Trophoblast cell (in vitro differentiated cells and primary cell): ENCODE data around the gene CT45A9. TPM values are rescaled to one million over a fixed set of nuclear protein-coding genes. Genes with fewer than 3 reads are reported as not detected.
"Not testable (repeated sequence)": the region's sequence is repeated elsewhere in the genome, so short reads cannot be mapped to it uniquely, and the experiment has no call there.

Source experiments
- DNase-seq, 2 donors: peaks; one replicate each; pipeline ENCODE4 v3.0.0-alpha.2; 2016
- H2AFZ ChIP-seq: 2 replicates; pipeline ENCODE4 v1.6.1; 2013; ENCODE audit warnings: low read length, moderate library complexity, mild to moderate bottlenecking; ENCODE audit not compliant: insufficient read depth, poor library complexity
- H2AK5ac ChIP-seq: 2 replicates; pipeline ENCODE4 v1.6.1; 2013; ENCODE audit warnings: mild to moderate bottlenecking, low read length
- H2BK120ac ChIP-seq: 2 replicates; pipeline ENCODE4 v1.6.1; 2013; ENCODE audit warnings: low read length, mild to moderate bottlenecking, moderate library complexity; ENCODE audit not compliant: insufficient read depth, poor library complexity
- H2BK12ac ChIP-seq: 2 replicates; pipeline ENCODE4 v1.6.1; 2013; ENCODE audit warnings: mild to moderate bottlenecking, low read length, moderate library complexity
- H2BK5ac ChIP-seq: 2 replicates; pipeline ENCODE4 v1.6.1; 2013; ENCODE audit warnings: low read length, low read depth, moderate library complexity, mild to moderate bottlenecking; ENCODE audit not compliant: poor library complexity
- H3K14ac ChIP-seq: 2 replicates; pipeline ENCODE4 v1.6.1; 2013; ENCODE audit warnings: mild to moderate bottlenecking, low read length
- H3K18ac ChIP-seq: 2 replicates; pipeline ENCODE4 v1.6.1; 2013; ENCODE audit warnings: mild to moderate bottlenecking, low read length
- H3K23ac ChIP-seq: 2 replicates; pipeline ENCODE4 v1.6.1; 2013; ENCODE audit warnings: low read length
- H3K27ac ChIP-seq: 2 replicates; pipeline ENCODE4 v1.5.1; 2013; ENCODE audit warnings: low read depth, mild to moderate bottlenecking, inconsistent platforms, low read length, moderate library complexity
- H3K27me3 ChIP-seq: 2 replicates; pipeline ENCODE4 v1.6.1; 2013; ENCODE audit warnings: inconsistent platforms, mild to moderate bottlenecking, low read length, moderate library complexity; ENCODE audit not compliant: insufficient read depth
- H3K36me3 ChIP-seq, 2 experiments: 1 replicate in 1 of 2; 2 replicates in 1 of 2; pipeline ENCODE4 v1.6.1; 2013; ENCODE audit warnings: low read length in 2 of 2, mild to moderate bottlenecking in 2 of 2, moderate library complexity in 1 of 2; ENCODE audit not compliant: insufficient read depth in 2 of 2, control insufficient read depth in 1 of 2
- H3K4ac ChIP-seq: 2 replicates; pipeline ENCODE4 v1.6.1; 2013; ENCODE audit warnings: low read depth, mild to moderate bottlenecking, low read length, moderate library complexity
- H3K4me1 ChIP-seq, 2 experiments: 1 replicate in 1 of 2; 2 replicates in 1 of 2; pipeline ENCODE4 v1.6.1; 2013; ENCODE audit warnings: low read length in 2 of 2, mild to moderate bottlenecking in 2 of 2, moderate library complexity in 1 of 2; ENCODE audit not compliant: insufficient read depth in 2 of 2, control insufficient read depth in 1 of 2
- H3K4me2 ChIP-seq: 2 replicates; pipeline ENCODE4 v1.6.1; 2013; ENCODE audit warnings: inconsistent platforms, mild to moderate bottlenecking, low read length, moderate library complexity
- H3K4me3 ChIP-seq: 2 replicates; pipeline ENCODE4 v1.5.1; 2013; ENCODE audit warnings: mild to moderate bottlenecking, low read depth, low read length, inconsistent platforms
- H3K79me1 ChIP-seq: one replicate; pipeline ENCODE4 v1.6.1; 2013; ENCODE audit warnings: low read length
- H3K79me2 ChIP-seq: 2 replicates; pipeline ENCODE4 v1.6.1; 2013; ENCODE audit warnings: low read length, mild to moderate bottlenecking; ENCODE audit not compliant: control insufficient read depth, insufficient read depth, poor library complexity
- H3K9ac ChIP-seq: 2 replicates; pipeline ENCODE4 v1.6.1; 2013; ENCODE audit warnings: mild to moderate bottlenecking, low read length
- H3K9me3 ChIP-seq: 2 replicates; pipeline ENCODE4 v1.6.1; 2013; ENCODE audit warnings: low read depth, mild to moderate bottlenecking, control low read depth, inconsistent platforms, low read length; ENCODE audit not compliant: insufficient read depth
- H4K12ac ChIP-seq: 2 replicates; pipeline ENCODE4 v1.6.1; 2013; ENCODE audit warnings: low read depth, mild to moderate bottlenecking, low read length, moderate library complexity
- H4K8ac ChIP-seq: 2 replicates; pipeline ENCODE4 v1.6.1; 2013; ENCODE audit warnings: low read depth, mild to moderate bottlenecking, low read length, moderate library complexity
- H4K91ac ChIP-seq: one replicate; pipeline ENCODE4 v1.6.1; 2013; ENCODE audit warnings: low read depth, mild to moderate bottlenecking, low read length, moderate library complexity
- WGBS: extraction: QIAGEN DNeasy Blood & Tissue Kit; methylation state at CpG from one replicate; pipeline ENCODE4 v1.1.7; 2013; ENCODE audit warnings: missing lambda C conversion rate; ENCODE audit not compliant: insufficient read length, insufficient coverage; ENCODE audit errors: extremely low coverage; 5-methylcytosine and 5-hydroxymethylcytosine counted together
- polyA plus RNA-seq: library from polyadenylated mRNA; stranded (reverse); fragments of 200-250 nt; gene quantifications from 2 replicates; pipeline ENCODE4 v1.2.3, GENCODE V29; 2013

CT45A9 gene
- not detected in 2 replicates for polyA plus RNA-seq

DNA sequence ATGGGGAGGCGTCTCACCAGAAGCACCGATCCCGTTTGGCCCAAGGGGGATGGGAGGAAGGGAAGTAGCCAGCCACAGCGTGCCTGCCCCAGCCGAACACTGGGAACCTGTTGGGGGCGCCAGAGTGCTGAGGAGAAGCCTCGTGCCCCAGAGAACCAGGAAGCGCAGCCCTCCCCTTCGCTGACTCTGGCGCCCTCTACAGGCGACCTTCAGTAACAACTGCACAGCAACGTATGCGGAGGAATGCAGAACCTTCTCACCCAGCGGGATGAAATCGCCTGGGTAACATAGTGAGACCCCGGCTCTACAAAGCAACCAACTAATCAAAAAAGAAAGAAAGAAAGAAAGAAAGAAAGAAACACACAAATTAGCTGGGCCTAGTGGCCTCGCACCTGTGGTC, at the start of gene CT45A9:
Gene CT45A9, minus strand, starts transcription at position 101 of the 400 bp plus-strand sequence. CDS start 3,751 bp downstream, outside the sequence.
- not testable (repeated sequence) for H3K9me3 ChIP-seq, H3K14ac ChIP-seq, H3K4me2 ChIP-seq, H4K12ac ChIP-seq, H3K4me3 ChIP-seq, DNase-seq, H2BK120ac ChIP-seq, H2BK5ac ChIP-seq, H3K79me2 ChIP-seq, H3K23ac ChIP-seq, H4K8ac ChIP-seq, H2AFZ ChIP-seq, H3K4me1 ChIP-seq, H3K36me3 ChIP-seq, H3K9ac ChIP-seq, H3K27ac ChIP-seq, H3K79me1 ChIP-seq, H3K27me3 ChIP-seq, H3K18ac ChIP-seq, H3K4ac ChIP-seq, H2AK5ac ChIP-seq, H2BK12ac ChIP-seq, H4K91ac ChIP-seq
- WGBS = no CpG with 5 or more reads among the region's 17 CpGs

DNA sequence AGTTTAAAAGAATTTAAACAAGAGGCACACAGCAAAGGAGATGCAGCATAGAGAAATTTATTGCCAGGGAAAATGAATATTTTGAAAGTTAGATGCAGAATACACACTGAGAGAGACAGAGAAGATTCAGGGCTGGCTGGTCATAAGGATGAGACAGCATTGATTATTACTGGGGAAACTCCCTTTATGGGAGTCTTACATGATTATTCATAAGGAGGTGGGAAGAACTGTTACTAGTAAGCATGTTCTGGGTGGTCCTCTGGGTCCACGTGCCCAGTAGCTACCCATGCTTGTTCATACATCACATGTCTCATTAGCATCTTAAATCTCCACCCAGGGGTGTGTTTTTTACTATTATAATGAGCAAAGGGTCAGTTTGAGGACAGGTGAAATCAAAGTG, 48.9 kb upstream of the CT45A9 start:
- H4K91ac ChIP-seq, H3K79me2 ChIP-seq, H3K27me3 ChIP-seq, H3K4me2 ChIP-seq, H3K9me3 ChIP-seq, H3K27ac ChIP-seq, H3K79me1 ChIP-seq, H2BK5ac ChIP-seq, H4K12ac ChIP-seq, DNase-seq, H3K9ac ChIP-seq, H2AFZ ChIP-seq, H3K4me3 ChIP-seq, H3K18ac ChIP-seq, H3K4ac ChIP-seq, H3K4me1 ChIP-seq, H2BK12ac ChIP-seq, H3K23ac ChIP-seq, H4K8ac ChIP-seq, H2BK120ac ChIP-seq, H3K14ac ChIP-seq, H2AK5ac ChIP-seq, H3K36me3 ChIP-seq: not testable (repeated sequence)
- WGBS = no CpG with 5 or more reads among the region's 1 CpG

DNA sequence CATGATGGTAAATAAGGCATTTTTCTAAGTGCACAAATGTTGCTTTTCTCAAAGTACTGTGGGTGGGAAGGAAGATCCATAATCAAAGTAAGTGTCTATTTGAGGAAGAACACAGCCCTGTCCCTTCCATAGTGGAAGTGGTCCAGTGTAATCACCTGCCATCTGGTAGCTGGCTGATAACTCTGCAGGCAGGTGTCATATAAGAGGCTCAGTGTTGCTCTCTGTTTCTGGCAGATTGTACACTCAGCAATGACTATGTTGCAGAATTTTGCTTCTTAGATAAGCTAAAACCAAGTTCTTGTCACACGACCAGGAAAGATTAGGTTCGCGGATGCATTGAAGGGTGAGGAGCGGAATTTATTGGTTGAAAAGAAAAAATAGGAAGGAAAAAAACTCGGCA, 42.8 kb upstream of the CT45A9 start:
- Histone ChIP-seq H3K36me3 (no peaks in the 10 kb centered on the region), H3K18ac (no peak overlapping the region), H3K4me3 (no peak overlapping the region), H3K9me3 (peaks cover 4% of the 10 kb centered on the region), H4K8ac (no peak overlapping the region), H3K79me2 (no peaks in the 10 kb centered on the region), H3K14ac (no peak overlapping the region), H3K27ac (no peak overlapping the region), H4K91ac (no peak overlapping the region), H2AK5ac (no peak overlapping the region), H3K4me2 (no peak overlapping the region), H3K9ac (no peak overlapping the region), H3K4ac (no peak overlapping the region), H3K23ac (no peak overlapping the region), H2BK12ac (no peak overlapping the region), H4K12ac (no peak overlapping the region), H3K4me1 (no peaks in the 10 kb centered on the region), H2BK120ac (no peak overlapping the region), H3K79me1 (no peaks in the 10 kb centered on the region), H2BK5ac (no peak overlapping the region), H3K27me3 (no peaks in the 10 kb centered on the region), H2AFZ (no peak overlapping the region)
- DNase-seq = no peak
- 83% methylated on average over 1 of the region's 5 CpGs for WGBS

- Histone ChIP-seq H3K4me2 (no peak overlapping the region), H2BK5ac (no peak overlapping the region), H2BK12ac (no peak overlapping the region), H2AFZ (no peak overlapping the region), H3K27me3 (no peaks in the 10 kb centered on the region), H4K91ac (no peak overlapping the region), H3K79me2 (no peaks in the 10 kb centered on the region), H3K9ac (no peak overlapping the region), H3K27ac (no peak overlapping the region), H3K18ac (no peak overlapping the region), H3K4me1 (no peaks in the 10 kb centered on the region), H3K9me3 (no peaks in the 10 kb centered on the region), H3K4me3 (no peak overlapping the region), H3K14ac (no peak overlapping the region), H3K79me1 (no peaks in the 10 kb centered on the region), H3K23ac (no peak overlapping the region), H3K36me3 (no peaks in the 10 kb centered on the region), H2AK5ac (no peak overlapping the region), H4K12ac (no peak overlapping the region), H2BK120ac (no peak overlapping the region), H4K8ac (no peak overlapping the region), H3K4ac (no peak overlapping the region)
- no peak for DNase-seq
- no CpG with 5 or more reads among the region's 5 CpGs for WGBS
Measured at GRCh38 chrX:135910251-135910650, 38.6 kb upstream of the CT45A9 start.
